IMR-90 (cell line): ENCODE data around the gene MAS1. TPM values are rescaled to one million over a fixed set of nuclear protein-coding genes. Genes with fewer than 3 reads are reported as not detected.

Experiments
- ATAC-seq: fragments of 200-7000 bp; cut with Tn5 transposase; 2 replicates; pipeline ENCODE4 v1.9.1; 2020; ENCODE audit warnings: low read depth, mild to moderate bottlenecking, moderate library complexity
- BruUV-seq: library from RNA; stranded (reverse); fragments of 400-500 nt; replicated peaks from 2 replicates; lab custom pipeline; 2021; lab: Mats Ljungman, UMichigan
- CTCF ChIA-PET: fragments of 300-600 bp; formaldehyde crosslinking; extraction: SDS; loops from one replicate; lab custom pipeline; 2021; ENCODE audit warnings: antibody characterized with exemption; lab: Yijun Ruan, JAX
- POLR2A ChIA-PET: fragments of 300-600 bp; sonication (Branson Sonifier 250); formaldehyde crosslinking; loops from one replicate; lab custom pipeline; 2022; ENCODE audit warnings: antibody characterized with exemption; ENCODE audit not compliant: unreplicated experiment; lab: Charles Lee
- DNase-seq: peaks from one replicate; pipeline ENCODE4 v3.0.0; 2013
- H2AFZ ChIP-seq: replicated peaks from 2 replicates; pipeline ENCODE3; 2013; ENCODE audit warnings: low read length, mild to moderate bottlenecking; ENCODE audit not compliant: poor library complexity
- H2AK5ac ChIP-seq: 2 replicates; pipeline ENCODE4 v1.6.1; 2013; ENCODE audit warnings: low read depth, low read length, inconsistent platforms
- H2AK9ac ChIP-seq: replicated peaks from 2 replicates; pipeline ENCODE3; 2013; ENCODE audit warnings: mild to moderate bottlenecking, low read depth, low read length, moderate library complexity; ENCODE audit not compliant: poor library complexity
- H2BK120ac ChIP-seq: 2 replicates; pipeline ENCODE4 v1.6.1; 2013; ENCODE audit warnings: low read depth, low read length, inconsistent platforms
- H2BK15ac ChIP-seq: 3 replicates; pipeline ENCODE4 v1.6.1; 2013; ENCODE audit warnings: low read depth, low read length, inconsistent platforms
- H2BK20ac ChIP-seq: 2 replicates; pipeline ENCODE4 v1.6.1; 2013; ENCODE audit warnings: low read depth, mild to moderate bottlenecking, inconsistent platforms, low read length, moderate library complexity
- H2BK5ac ChIP-seq: 2 replicates; pipeline ENCODE4 v1.6.1; 2013; ENCODE audit warnings: mild to moderate bottlenecking, low read depth, low read length, inconsistent platforms; ENCODE audit not compliant: poor library complexity, severe bottlenecking
- H3K14ac ChIP-seq: replicated peaks from 2 replicates; pipeline ENCODE4 v1.6.1; 2013; ENCODE audit warnings: low read depth, low read length, inconsistent platforms
- H3K18ac ChIP-seq: 2 replicates; pipeline ENCODE4 v1.6.1; 2013; ENCODE audit warnings: low read depth, low read length, control low read depth
- H3K23ac ChIP-seq: 2 replicates; pipeline ENCODE4 v1.6.1; 2013; ENCODE audit warnings: low read depth, low read length, inconsistent platforms
- H3K27ac ChIP-seq: 2 replicates; pipeline ENCODE4 v1.5.1; 2013; ENCODE audit warnings: mild to moderate bottlenecking, control low read depth, low read length; ENCODE audit not compliant: insufficient read depth
- H3K27me3 ChIP-seq: 2 replicates; pipeline ENCODE4 v1.6.1; 2013; ENCODE audit warnings: low read length; ENCODE audit not compliant: control insufficient read depth, insufficient read depth
- H3K36me3 ChIP-seq: 2 replicates; pipeline ENCODE4 v1.6.1; 2013; ENCODE audit warnings: low read length, mixed read lengths; ENCODE audit not compliant: control insufficient read depth, insufficient read depth
- H3K4ac ChIP-seq: 2 replicates; pipeline ENCODE4 v1.6.1; 2013; ENCODE audit warnings: low read depth, low read length, inconsistent platforms
- H3K4me1 ChIP-seq: 2 replicates; pipeline ENCODE4 v1.6.1; 2013; ENCODE audit warnings: low read length, mixed read lengths; ENCODE audit not compliant: control insufficient read depth, insufficient read depth
- H3K4me2 ChIP-seq: 2 replicates; pipeline ENCODE4 v1.6.1; 2013; ENCODE audit warnings: low read depth, mild to moderate bottlenecking, control low read depth, low read length, moderate library complexity
- H3K4me3 ChIP-seq: 2 replicates; pipeline ENCODE4 v1.5.1; 2013; ENCODE audit warnings: low read depth, mild to moderate bottlenecking, control low read depth, low read length, moderate library complexity; ENCODE audit not compliant: insufficient read depth
- H3K56ac ChIP-seq: 2 replicates; pipeline ENCODE4 v1.6.1; 2013; ENCODE audit warnings: low read length, inconsistent platforms; ENCODE audit not compliant: insufficient read depth; ENCODE audit errors: extremely low read depth
- H3K79me1 ChIP-seq, 2 experiments: 2 replicates each; pipeline ENCODE4 v1.6.1; 2013; ENCODE audit warnings: low read length in 2 of 2, inconsistent platforms in 1 of 2, low read depth in 1 of 2
- H3K9ac ChIP-seq: 2 replicates; pipeline ENCODE4 v1.6.1; 2013; ENCODE audit warnings: low read depth, low read length, control low read depth
- H3K9me1 ChIP-seq: 2 replicates; pipeline ENCODE4 v1.6.1; 2013; ENCODE audit warnings: low read length, inconsistent platforms; ENCODE audit not compliant: insufficient read depth
- H3K9me3 ChIP-seq: 2 replicates; pipeline ENCODE4 v1.6.1; 2013; ENCODE audit warnings: low read length; ENCODE audit not compliant: control insufficient read depth, insufficient read depth
- H4K20me1 ChIP-seq: 2 replicates; pipeline ENCODE4 v1.6.1; 2013; ENCODE audit warnings: low read length, inconsistent platforms; ENCODE audit not compliant: insufficient read depth
- H4K5ac ChIP-seq: 2 replicates; pipeline ENCODE4 v1.6.1; 2013; ENCODE audit warnings: mild to moderate bottlenecking, low read depth, low read length, control low read depth
- H4K8ac ChIP-seq, 2 experiments: 2 replicates each; pipeline ENCODE4 v1.6.1; 2013; ENCODE audit warnings: low read depth in 2 of 2, low read length in 2 of 2, control low read depth in 1 of 2, inconsistent platforms in 1 of 2
- H4K91ac ChIP-seq: 2 replicates; pipeline ENCODE4 v1.6.1; 2013; ENCODE audit warnings: low read depth, low read length, inconsistent platforms; ENCODE audit not compliant: insufficient read depth
- BHLHE40 ChIP-seq: fragments of 150-350 bp; IDR thresholded peaks from 2 replicates; pipeline ENCODE4 v1.6.1; 2016; ENCODE audit warnings: mild to moderate bottlenecking, low read depth, low read length
- CEBPB ChIP-seq: IDR thresholded peaks from 2 replicates; pipeline ENCODE4 v1.6.1; 2012; ENCODE audit warnings: low read depth, low read length, improper control_type of control experiment
- CHD1 ChIP-seq: IDR thresholded peaks from 2 replicates; pipeline ENCODE4 v1.6.1; 2012; ENCODE audit warnings: low read depth, low read length, improper control_type of control experiment
- CTCF ChIP-seq: conservative IDR thresholded peaks from 2 replicates; pipeline ENCODE4 v1.5.1; 2012; ENCODE audit warnings: mild to moderate bottlenecking, low read depth, low read length, improper control_type of control experiment
- ELK1 ChIP-seq: fragments of 150-350 bp; IDR thresholded peaks from 2 replicates; pipeline ENCODE4 v1.6.1; 2016; ENCODE audit warnings: low read depth, mild to moderate bottlenecking, low read length, moderate library complexity, borderline replicate concordance
- FOS ChIP-seq: fragments of 150-350 bp; IDR thresholded peaks from 2 replicates; pipeline ENCODE4 v1.6.1; 2016; ENCODE audit warnings: low read depth, low read length
- MAFK ChIP-seq: IDR thresholded peaks from 2 replicates; pipeline ENCODE4 v1.6.1; 2012; ENCODE audit warnings: low read depth, low read length, improper control_type of control experiment
- MAZ ChIP-seq: IDR thresholded peaks from 2 replicates; pipeline ENCODE4 v1.6.1; 2012; ENCODE audit warnings: low read depth, mild to moderate bottlenecking, low read length, improper control_type of control experiment, moderate library complexity, borderline replicate concordance
- MXI1 ChIP-seq: IDR thresholded peaks from 2 replicates; pipeline ENCODE4 v1.6.1; 2012; ENCODE audit warnings: low read depth, mild to moderate bottlenecking, low read length, moderate library complexity, borderline replicate concordance
- NFE2L2 ChIP-seq: fragments of 150-350 bp; IDR thresholded peaks from 2 replicates; pipeline ENCODE4 v1.6.1; 2016; ENCODE audit warnings: low read depth, mild to moderate bottlenecking, low read length
- POLR2A ChIP-seq: IDR thresholded peaks from 2 replicates; pipeline ENCODE4 v1.6.1; 2012; ENCODE audit warnings: mild to moderate bottlenecking, low read depth, low read length
- RAD21 ChIP-seq: IDR thresholded peaks from 2 replicates; pipeline ENCODE4 v1.6.1; 2012; ENCODE audit warnings: low read length, improper control_type of control experiment
- RCOR1 ChIP-seq: IDR thresholded peaks from 2 replicates; pipeline ENCODE4 v1.6.1; 2012; ENCODE audit warnings: mild to moderate bottlenecking, low read length, improper control_type of control experiment; ENCODE audit not compliant: insufficient replicate concordance
- RFX5 ChIP-seq: IDR thresholded peaks from 2 replicates; pipeline ENCODE4 v1.8.0; 2012; ENCODE audit warnings: low read depth, mild to moderate bottlenecking, low read length, moderate library complexity
- SMC3 ChIP-seq: fragments of 150-350 bp; IDR thresholded peaks from 2 replicates; pipeline ENCODE4 v1.6.1; 2016; ENCODE audit warnings: low read depth, mild to moderate bottlenecking, antibody characterized with exemption, low read length, moderate library complexity
- USF2 ChIP-seq: fragments of 150-350 bp; IDR thresholded peaks from 2 replicates; pipeline ENCODE4 v1.6.1; 2017; ENCODE audit warnings: mild to moderate bottlenecking, antibody characterized with exemption, low read length, low read depth
- WGBS, 2 experiments: methylation state at CpG; one replicate each; pipeline versions ENCODE4 v1.1.5 to v1.1.7; 2013; ENCODE audit warnings: missing lambda C conversion rate in 2 of 2; ENCODE audit not compliant: insufficient read length in 1 of 2; ENCODE audit errors: extremely low coverage in 2 of 2; 5-methylcytosine and 5-hydroxymethylcytosine counted together
- dilution Hi-C: fragments of 300-500 bp; cut with HindIII; formaldehyde crosslinking; loops from one replicate; pipeline ENCODE4 v1.14.3; 2018; ENCODE audit warnings: low sequenced_read_pairs; ENCODE audit not compliant: unreplicated experiment
- in situ Hi-C: fragments of 300-500 bp; cut with MboI; formaldehyde crosslinking; loops from 3 replicates; pipeline ENCODE4 v1.14.3; 2019; ENCODE audit warnings: low sequenced_read_pairs, inconsistent platforms, mixed read lengths
- intact Hi-C: fragments of 100-400 bp; cut with micrococcal nuclease; formaldehyde crosslinking; loops from 2 replicates; pipeline ENCODE4 v1.10.0; 2022
- polyA plus RNA-seq, 3 experiments: library from polyadenylated mRNA; depleted of rRNA; stranded (reverse); fragments of >200 nt; gene quantifications; 2 replicates each; pipeline ENCODE4 v1.2.3, GENCODE V29; 2012; ENCODE audit warnings: low replicate concordance in 1 of 3
- total RNA-seq: library from RNA; depleted of rRNA; stranded (reverse); fragments of >200 nt; gene quantifications from 2 replicates; pipeline ENCODE4 v1.2.3, GENCODE V29; 2012

Gene MAS1
- total and polyA plus RNA-seq, 2 of the 4 experiments (the other 2 are of a cell fraction), result under 0.01 TPM; not detected in 1

DNA sequence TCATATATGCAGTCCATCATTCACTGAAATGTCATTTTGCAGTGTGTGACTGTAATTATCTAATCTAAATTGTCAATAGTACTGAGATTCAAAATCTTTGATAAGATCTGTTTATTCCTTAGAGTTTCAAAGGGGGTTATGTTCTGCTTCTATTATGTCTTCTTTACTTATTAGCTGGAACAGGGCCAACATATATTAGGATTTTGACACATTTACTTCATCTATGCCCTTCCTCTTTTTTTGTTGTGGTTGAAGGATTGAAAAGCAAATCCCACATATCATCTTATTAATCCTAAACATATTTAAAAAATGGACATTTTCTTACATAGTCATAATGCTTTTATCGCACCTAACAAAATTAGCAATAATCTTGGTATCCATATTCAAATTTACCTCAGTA lies 30.3 kb upstream of the MAS1 start:
- H3K36me3 ChIP-seq, result no peaks in the 10 kb centered on the region
- BruUV-seq, result no TSS peak
- H3K23ac ChIP-seq, result no peak overlapping the region
- no peak overlapping the region for H2BK20ac ChIP-seq
- H3K4me2 ChIP-seq, result no peak overlapping the region
- no peak overlapping the region for H3K14ac ChIP-seq
- no peak overlapping the region for H3K9ac ChIP-seq
- no peaks in the 10 kb centered on the region for H3K9me3 ChIP-seq
- H2BK5ac ChIP-seq, result no peak overlapping the region
- no peak overlapping the region for H2AK9ac ChIP-seq
- no peaks in the 10 kb centered on the region for H3K4me1 ChIP-seq
- CTCF ChIA-PET, result no interaction called here
- no peak overlapping the region for H4K8ac ChIP-seq
- H3K79me1 ChIP-seq, result no peaks in the 10 kb centered on the region
- no peak overlapping the region for H2BK15ac ChIP-seq
- no peak overlapping the region for H3K18ac ChIP-seq
- intact Hi-C loops (loop anchor here (5.0 kb wide), 1 partner anchor 227 kb away; no protein-coding TSS in a partner anchor), in situ Hi-C loops (loop anchor here (10.0 to 25.0 kb wide), 2 partner anchors 184 to 602 kb away; no protein-coding TSS in a partner anchor), dilution Hi-C loops (no loop called here)
- peaks cover 2% of the 10 kb centered on the region for H3K27me3 ChIP-seq
- no peak overlapping the region for H4K5ac ChIP-seq
- no peak overlapping the region for H3K4ac ChIP-seq
- no CpG with 5 or more reads among the region's 1 CpG for WGBS, 2 experiments
- H3K27ac ChIP-seq, result no peak overlapping the region
- H3K4me3 ChIP-seq, result no peak overlapping the region
- TF ChIP-seq CTCF (no peak), FOS (no peak), MAZ (no peak), RFX5 (no peak), POLR2A (no peak), USF2 (no peak), CEBPB (no peak), MXI1 (no peak), RCOR1 (no peak), RAD21 (no peak), MAFK (no peak), SMC3 (no peak), ELK1 (no peak), CHD1 (no peak), BHLHE40 (no peak), NFE2L2 (no peak)
- H2AFZ ChIP-seq, result no peak overlapping the region
- no peak overlapping the region for H2BK120ac ChIP-seq
- DNase-seq (no peak), ATAC-seq (no peak)
- H4K20me1 ChIP-seq, result no peaks in the 10 kb centered on the region
- no peak overlapping the region for H2AK5ac ChIP-seq
- H4K91ac ChIP-seq, result no peak overlapping the region
- H3K9me1 ChIP-seq, result no peaks in the 10 kb centered on the region
- POLR2A ChIA-PET, result no interaction called here
- H3K56ac ChIP-seq, result no peak overlapping the region
